HL-60/S4 treated with phorbol 12-myristate 13-acetate at 8.2 ng/mL for 4 days and 3 days (cell line): ENCODE data around the gene SBF2.

ENCODE experiments used
- in situ Hi-C: fragments of 300-500 bp; cut with MboI; formaldehyde crosslinking; loops from 2 replicates; pipeline ENCODE4 v1.15.0; 2022; ENCODE audit warnings: low sequenced_read_pairs

The SBF2 gene

GRCh38 chr11:9868641-9869040, 425.4 kb downstream of the SBF2 start:
- in situ Hi-C loops, result no loop called here

DNA sequence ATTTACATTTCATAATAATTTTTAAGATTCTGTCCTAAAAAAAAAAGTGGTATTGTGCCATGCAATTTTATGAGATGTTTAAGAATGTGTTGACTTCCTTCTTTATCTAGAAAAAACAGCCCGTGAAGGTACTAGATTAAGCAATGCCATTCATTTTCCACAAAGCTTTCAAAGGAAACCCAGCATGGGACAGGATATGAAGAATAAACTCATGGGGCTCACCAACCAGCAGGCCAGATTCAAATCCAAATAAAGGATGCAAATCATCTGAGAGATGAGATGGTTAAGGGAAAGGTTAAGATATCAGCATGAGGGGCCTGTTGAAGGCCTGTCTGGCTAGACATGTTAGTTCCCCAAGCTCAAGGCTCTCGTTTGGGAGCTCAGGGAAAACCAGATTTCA, 431.0 kb downstream of the SBF2 start:
- in situ Hi-C loops, result no loop called here

DNA sequence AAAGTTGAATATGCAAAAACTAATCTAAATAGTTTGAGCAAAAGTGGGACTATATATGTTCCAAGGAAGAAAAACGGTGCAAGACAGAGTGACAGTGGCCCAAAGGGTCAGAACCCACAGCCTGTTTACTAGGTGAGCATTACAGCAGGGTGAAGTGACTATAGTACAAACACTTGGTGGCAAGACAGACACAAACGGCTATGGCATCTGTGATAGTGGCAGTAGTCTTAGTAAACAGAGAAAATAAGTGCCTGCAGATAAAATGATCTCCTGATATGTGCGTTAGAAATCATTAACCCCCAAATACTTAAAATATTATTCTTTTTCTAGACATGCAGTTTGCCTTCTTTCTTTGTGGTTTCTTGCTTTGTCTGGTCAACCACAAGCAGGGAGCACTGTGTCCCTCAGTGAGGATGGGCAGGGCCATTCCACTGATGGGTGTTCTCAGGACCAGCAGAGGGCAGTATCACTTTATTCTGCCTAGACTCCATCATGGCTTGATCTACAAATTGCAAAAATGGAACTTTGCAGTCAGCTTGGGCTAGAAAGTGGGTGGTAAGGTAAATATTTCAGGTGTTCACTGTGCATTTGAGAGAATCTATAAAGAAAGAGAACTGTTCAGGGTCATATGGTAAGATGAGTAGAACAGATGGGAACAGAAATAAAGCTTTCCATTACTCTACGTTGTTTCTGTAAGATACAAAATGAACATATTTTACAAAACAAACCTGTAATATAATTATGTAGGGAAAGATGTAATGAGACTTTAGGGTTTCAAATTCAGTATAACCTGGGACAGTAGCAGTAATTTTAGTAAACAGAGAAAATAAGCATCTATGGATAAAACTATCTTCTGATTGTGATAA, 431.9 kb downstream of the SBF2 start:
- in situ Hi-C loops, result no loop called here

- in situ Hi-C loops, result no loop called here
Observed at GRCh38 chr11:9859554-9860305, 434.3 kb downstream of the SBF2 start.

DNA sequence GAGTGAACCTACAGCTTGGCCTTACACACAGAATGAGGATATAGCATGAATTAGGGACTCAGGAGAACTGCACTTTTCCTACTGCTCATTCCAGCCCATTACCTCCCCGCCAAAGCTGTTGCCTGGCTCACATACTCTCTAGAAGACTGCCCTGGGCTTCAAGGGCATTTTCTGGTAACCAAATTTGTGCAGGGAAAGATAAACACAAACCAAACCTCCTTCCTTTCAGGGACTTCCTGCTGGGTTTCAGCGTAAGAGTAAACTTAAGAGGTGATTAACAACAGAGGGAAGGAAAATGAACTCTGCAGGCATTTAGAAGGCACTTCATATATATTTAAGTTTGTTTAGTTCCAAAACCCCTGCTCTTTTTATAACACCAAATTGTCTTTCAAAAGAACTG, 435.2 kb downstream of the SBF2 start:
- in situ Hi-C loops, result no loop called here

DNA sequence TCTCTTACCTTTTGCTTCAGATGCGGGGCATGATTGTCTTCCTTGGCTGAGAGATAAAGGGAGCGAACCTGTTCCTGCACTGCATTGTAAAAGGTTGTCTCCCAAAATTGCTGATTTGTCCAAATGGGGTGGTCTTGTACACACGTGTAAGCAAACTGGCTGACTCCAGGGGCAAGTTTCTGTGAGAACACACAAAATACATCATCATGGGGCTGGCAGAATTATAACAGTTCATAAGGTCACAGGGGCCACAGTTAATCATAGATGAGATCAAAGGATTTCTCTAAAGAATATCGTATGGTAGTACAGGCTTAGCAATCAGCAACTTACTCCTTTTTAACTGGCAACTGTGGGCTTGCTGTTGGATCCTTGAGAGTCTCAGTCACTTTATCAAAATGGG, 435.8 kb downstream of the SBF2 start:
- in situ Hi-C loops, result no loop called here

- in situ Hi-C loops, result no loop called here
Observed at GRCh38 chr11:9855579-9856287, 438.3 kb downstream of the SBF2 start.

DNA sequence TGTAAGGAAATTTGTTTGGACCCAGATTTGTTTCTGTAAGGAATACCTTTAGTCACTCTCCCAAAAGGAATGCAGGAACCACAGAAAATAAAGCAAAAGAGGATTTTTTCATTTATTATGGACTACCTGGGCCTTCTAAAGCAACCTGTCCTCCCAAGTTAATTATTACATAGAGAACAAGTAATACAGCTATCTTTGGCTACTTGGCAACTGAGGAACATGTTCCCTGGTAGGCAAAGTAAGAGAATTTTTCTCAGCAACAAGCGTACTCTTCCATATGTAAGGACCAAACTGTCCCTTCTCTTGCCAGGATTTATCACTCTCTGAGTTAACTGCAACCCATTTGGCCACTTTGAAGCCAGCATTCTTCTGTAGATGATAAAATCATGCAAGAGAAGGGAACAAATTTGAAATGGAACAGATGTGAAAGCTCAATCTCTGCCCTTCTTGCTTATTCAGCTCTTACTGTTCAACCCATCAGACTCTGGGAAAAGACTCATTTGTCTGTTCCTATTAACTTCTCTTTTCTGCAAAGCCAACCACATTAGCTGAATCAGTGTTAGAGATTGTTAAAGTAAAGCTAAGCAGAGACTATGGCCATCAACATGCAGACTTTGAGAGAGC, 440.0 kb downstream of the SBF2 start:
- in situ Hi-C loops, result no loop called here

GRCh38 chr11:9852465-9852864, 441.6 kb downstream of the SBF2 start:
- in situ Hi-C loops, result no loop called here

- in situ Hi-C loops, result no loop called here
Observed at GRCh38 chr11:9851366-9851765, 442.7 kb downstream of the SBF2 start.

DNA sequence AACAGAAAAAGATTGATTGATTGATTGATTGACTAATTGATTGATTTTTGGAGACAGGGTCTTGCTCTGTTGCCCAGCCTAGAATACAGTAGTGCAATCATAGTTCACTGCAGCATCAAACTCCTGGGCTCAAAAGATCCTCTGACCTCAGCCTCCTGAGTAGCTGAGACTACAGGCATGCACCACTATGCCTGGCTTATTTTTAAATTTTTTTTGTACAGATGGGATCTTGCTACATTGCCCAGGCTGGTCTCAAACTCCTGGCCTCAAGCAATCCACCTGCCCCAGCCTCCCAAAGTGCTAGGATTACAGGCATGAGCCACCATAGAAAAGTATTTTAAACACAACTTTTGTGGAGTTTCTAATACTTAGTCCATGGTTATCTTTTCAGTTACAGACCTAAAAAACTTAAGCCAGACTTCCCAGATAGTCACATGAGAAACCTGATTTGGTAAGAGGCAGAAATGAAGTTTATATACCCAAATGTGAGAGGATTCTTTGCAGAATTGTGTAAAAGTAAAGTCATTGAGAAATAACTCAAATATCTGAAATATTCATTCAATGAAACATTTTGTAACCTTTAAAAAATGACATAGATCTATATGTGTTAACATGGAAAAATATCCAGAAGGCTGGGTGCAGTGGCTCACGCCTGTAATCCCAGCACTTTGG, 443.7 kb downstream of the SBF2 start:
- in situ Hi-C loops, result no loop called here

GRCh38 chr11:9849389-9849788, 444.6 kb downstream of the SBF2 start:
- in situ Hi-C loops, result no loop called here

DNA sequence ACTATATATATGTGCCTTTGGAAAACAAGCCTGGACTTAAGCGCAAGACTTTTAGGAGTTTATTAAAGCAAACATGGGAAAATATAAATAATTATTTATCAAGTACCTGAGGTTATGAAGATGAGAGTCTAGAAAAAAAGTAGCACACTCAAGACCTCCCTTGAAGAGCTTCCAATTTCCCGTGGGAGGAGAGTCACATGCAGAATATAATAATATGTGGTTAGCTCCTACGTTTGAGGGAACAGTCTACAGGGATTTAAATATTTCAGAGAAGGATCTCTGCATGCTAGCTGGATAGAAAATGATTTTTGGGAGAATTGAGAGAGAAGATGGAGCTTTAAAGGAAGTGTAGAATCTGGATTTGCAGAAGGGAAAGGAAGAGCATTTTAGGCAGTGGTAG, 446.4 kb downstream of the SBF2 start:
- in situ Hi-C loops, result no loop called here

DNA sequence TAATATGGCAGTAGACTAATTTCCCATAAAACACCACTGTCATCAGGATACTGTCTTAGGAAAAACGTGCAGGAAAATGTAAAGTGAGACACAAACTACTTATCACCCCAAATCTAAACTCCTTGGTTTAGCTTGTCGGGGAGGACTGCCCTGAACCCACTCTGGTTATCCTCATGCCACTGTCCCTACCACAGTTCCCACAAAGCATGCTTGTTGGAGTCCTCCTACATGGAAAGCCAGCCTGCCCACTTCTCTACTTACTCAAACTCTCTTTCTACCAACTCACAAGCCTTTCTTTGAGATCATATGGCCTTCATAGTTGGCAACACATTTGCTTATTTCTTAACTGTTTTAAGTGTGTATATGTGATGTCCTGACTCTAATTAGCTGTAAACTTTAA, 451.1 kb downstream of the SBF2 start:
- in situ Hi-C loops, result no loop called here

- in situ Hi-C loops, result no loop called here
Observed at GRCh38 chr11:9840460-9841004, 453.5 kb downstream of the SBF2 start.

GRCh38 chr11:9839550-9839949, 454.5 kb downstream of the SBF2 start:
- in situ Hi-C loops, result no loop called here

DNA sequence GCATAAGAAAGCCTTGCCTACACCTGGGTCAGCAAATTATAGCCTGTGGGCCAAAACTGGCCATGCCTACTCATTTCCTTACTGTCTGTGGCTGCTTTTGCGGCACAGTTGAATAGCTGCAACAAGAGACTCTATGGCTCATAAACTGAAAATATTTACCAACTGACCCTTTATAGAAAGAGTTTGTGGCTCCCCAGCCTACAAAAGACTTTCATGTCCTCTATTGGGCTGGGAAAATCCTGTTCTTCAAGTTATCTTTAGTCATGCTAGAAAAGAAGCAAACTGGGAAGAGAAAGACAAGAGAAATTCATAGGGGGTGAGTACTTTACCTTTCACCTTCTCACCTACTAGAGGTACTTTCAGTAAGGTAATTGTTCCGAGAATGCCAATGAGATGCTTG, 455.1 kb downstream of the SBF2 start:
- in situ Hi-C loops, result no loop called here

GRCh38 chr11:9838229-9838628, 455.8 kb downstream of the SBF2 start:
- in situ Hi-C loops, result no loop called here

DNA sequence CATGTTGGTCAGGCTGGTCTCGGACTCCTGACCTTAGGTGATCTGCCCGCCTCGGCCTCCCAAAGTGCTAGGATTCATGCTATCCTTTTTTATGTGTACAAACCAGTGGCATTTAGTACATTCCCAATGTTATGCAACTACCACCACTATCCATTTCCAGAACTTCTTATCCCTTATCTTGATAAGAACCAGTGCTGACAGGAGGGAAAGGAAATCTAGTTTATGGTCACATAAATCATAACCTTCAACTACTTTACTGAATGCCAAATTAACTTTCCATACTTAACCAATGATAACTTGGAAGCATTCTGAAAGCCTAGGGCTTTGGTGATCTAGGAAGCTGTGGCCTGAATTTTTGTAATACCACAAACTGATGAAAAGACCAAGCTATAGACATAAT, 459.7 kb downstream of the SBF2 start:
- in situ Hi-C loops, result no loop called here

- in situ Hi-C loops, result no loop called here
Observed at GRCh38 chr11:9831122-9831521, 462.9 kb downstream of the SBF2 start.
